Gastrocnemius medialis (tissue), 4 donors: ENCODE data around the gene CDNF. TPM values are rescaled to one million over a fixed set of nuclear protein-coding genes. Genes with fewer than 3 reads are reported as not detected.

Experiments
- ATAC-seq, 2 donors: fragments of 150-250 bp; one replicate each; pipeline ENCODE4 v1.9.1; 2016
- DNase-seq, 2 donors: peaks; one replicate each; pipeline ENCODE4 v3.0.0-alpha.2; 2019
- H3K27ac ChIP-seq, 4 donors: fragments of 200-600 bp; sonication (generic); 1 replicate in 1 of 4; 2 replicates in 3 of 4; pipeline ENCODE4 v1.5.1; 2016 to 2018; ENCODE audit warnings: mild to moderate bottlenecking in 2 of 4, moderate library complexity in 1 of 4
- H3K27me3 ChIP-seq, 3 donors: fragments of 200-600 bp; sonication (generic) in 2 of 3; 1 replicate in 1 of 3; 2 replicates in 2 of 3; pipeline versions ENCODE4 v1.5.1 to v1.6.0; 2016 to 2019; ENCODE audit warnings: mild to moderate bottlenecking in 1 of 3, moderate library complexity in 1 of 3
- H3K36me3 ChIP-seq, 2 donors: fragments of 200-600 bp; sonication (generic) in 1 of 2; one replicate each; pipeline ENCODE4 v1.5.1; 2017 to 2018
- H3K4me1 ChIP-seq, 2 donors: fragments of 200-600 bp; sonication (generic) in 1 of 2; one replicate each; pipeline ENCODE4 v1.5.1; 2016 to 2017; ENCODE audit warnings: mild to moderate bottlenecking in 2 of 2
- H3K4me3 ChIP-seq, 4 donors: fragments of 200-600 bp; sonication (generic) in 3 of 4; 1 replicate in 1 of 4; 2 replicates in 3 of 4; pipeline ENCODE4 v1.5.1; 2016 to 2019; ENCODE audit warnings: mild to moderate bottlenecking in 2 of 4
- H3K9me3 ChIP-seq, 3 donors: fragments of 200-600 bp; sonication (generic) in 2 of 3; 1 replicate in 1 of 3; 2 replicates in 2 of 3; pipeline ENCODE4 v1.5.1; 2016 to 2019
- POLR2A ChIP-seq, 2 donors: fragments of 450-650 bp; IDR thresholded peaks; one replicate each; pipeline ENCODE4 v1.6.1; 2017; ENCODE audit warnings: antibody characterized with exemption in 2 of 2, mild to moderate bottlenecking in 2 of 2, moderate library complexity in 2 of 2
- in situ Hi-C, 4 donors: fragments of 200-750 bp; cut with MboI; loops; one replicate each; pipeline versions ENCODE4 v1.15.0 to v1.8.0; 2017; ENCODE audit warnings: low sequenced_read_pairs in 4 of 4
- intact Hi-C: fragments of 100-400 bp; cut with DNase I; formaldehyde crosslinking; loops from one replicate; pipeline ENCODE4 v1.15.1; 2023; ENCODE audit warnings: low total_unique reads
- total RNA-seq, 4 donors: library from RNA; depleted of rRNA; stranded (reverse); fragments of >200 nt; gene quantifications; one replicate each; pipeline versions ENCODE4 v1.1.0 to v1.2.3, GENCODE V29; 2016
- TF ChIP-seq, protein P1 (sequence below), 5 experiments: fragments of 450-650 bp in 3 of 5; fragments of 200-600 bp in 2 of 5; sonication (generic) in 2 of 5; IDR thresholded peaks in 4 of 5; conservative IDR thresholded peaks in 1 of 5; 1 replicate in 4 of 5; 2 replicates in 1 of 5; pipeline ENCODE4 v1.5.1; 2016 to 2019; ENCODE audit warnings: antibody characterized with exemption in 5 of 5, mild to moderate bottlenecking in 3 of 5, moderate library complexity in 3 of 5

The CDNF gene
- total RNA-seq, 4 donors from 2014 or later, result 8.6 to 18.3 (median 10.9) TPM

DNA sequence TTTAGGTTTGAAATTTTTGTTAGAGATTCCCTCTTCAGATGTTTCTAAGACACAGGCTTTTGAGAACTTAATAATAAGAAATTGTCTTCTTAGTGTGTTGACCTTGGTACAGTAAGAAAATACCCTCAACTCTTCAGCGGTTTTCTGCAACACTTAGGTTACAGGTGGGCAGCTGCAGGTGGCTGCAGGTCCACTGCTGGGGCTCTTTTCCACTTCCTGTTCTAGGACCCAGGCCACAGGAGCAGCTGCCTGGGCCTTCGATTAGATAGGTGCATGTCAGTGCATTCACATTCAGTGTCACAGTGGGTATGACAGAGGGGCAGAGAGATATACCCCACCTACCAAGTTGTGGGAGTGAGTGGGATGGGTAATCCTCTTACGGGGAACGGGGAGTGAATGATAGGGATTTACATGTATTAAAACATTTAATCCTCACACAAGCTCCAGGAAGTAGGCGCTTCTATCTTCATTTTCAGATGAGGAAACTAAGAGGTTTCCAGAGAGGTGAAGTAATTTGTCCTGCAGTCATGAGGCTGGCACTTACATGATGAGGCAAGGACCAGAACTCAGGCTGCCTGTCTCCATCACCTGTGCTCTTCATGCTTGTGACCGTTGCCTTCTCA is 20.6 kb upstream of the CDNF start:
- intact Hi-C loops (no loop called here), in situ Hi-C loops (no loop called here)
- no peaks in the 10 kb centered on the region for H3K9me3 ChIP-seq
- DNase-seq (no peak), ATAC-seq (no peak)
- no peaks in the 10 kb centered on the region for H3K27me3 ChIP-seq
- TF ChIP-seq, protein P1, sequence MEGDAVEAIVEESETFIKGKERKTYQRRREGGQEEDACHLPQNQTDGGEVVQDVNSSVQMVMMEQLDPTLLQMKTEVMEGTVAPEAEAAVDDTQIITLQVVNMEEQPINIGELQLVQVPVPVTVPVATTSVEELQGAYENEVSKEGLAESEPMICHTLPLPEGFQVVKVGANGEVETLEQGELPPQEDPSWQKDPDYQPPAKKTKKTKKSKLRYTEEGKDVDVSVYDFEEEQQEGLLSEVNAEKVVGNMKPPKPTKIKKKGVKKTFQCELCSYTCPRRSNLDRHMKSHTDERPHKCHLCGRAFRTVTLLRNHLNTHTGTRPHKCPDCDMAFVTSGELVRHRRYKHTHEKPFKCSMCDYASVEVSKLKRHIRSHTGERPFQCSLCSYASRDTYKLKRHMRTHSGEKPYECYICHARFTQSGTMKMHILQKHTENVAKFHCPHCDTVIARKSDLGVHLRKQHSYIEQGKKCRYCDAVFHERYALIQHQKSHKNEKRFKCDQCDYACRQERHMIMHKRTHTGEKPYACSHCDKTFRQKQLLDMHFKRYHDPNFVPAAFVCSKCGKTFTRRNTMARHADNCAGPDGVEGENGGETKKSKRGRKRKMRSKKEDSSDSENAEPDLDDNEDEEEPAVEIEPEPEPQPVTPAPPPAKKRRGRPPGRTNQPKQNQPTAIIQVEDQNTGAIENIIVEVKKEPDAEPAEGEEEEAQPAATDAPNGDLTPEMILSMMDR (IDR thresholded peaks at IDR 0.05 in 4 of 5, conservative IDR thresholded peaks at IDR 0.05 in 1 of 5), result no peak
- TF ChIP-seq POLR2A (IDR thresholded peaks at IDR 0.05), result no peak
- no peak overlapping the region for H3K27ac ChIP-seq
- H3K36me3 ChIP-seq, result peaks cover 3 to 13% of the 10 kb centered on the region in 2 donors
- peaks cover 0 to 7% of the 10 kb centered on the region in 2 donors for H3K4me1 ChIP-seq
- H3K4me3 ChIP-seq, result no peak overlapping the region

DNA sequence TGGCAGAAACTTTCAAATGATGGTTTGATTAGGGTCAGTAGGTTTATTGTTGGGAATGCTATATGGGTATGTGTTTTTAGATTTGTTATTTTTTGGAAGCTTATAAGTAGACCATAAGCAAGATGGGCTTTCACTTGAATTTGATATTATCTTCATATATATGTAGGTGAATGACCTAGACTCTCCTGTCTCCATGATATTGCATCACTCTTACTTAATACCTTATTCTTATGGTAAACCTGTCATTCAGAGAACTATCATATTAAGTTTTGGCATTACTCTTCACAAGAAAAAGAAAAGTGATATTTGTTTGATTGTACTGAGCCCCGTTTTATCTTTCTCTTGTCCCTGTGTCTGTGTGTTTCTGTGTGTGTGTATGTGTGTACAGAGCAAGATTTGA is 17.6 kb upstream of the CDNF start:
- intact Hi-C loops, result no loop called here
- in situ Hi-C loops, result no loop called here
- ATAC-seq, result no peak
- TF ChIP-seq, protein P1 (IDR thresholded peaks at IDR 0.05 in 4 of 5, conservative IDR thresholded peaks at IDR 0.05 in 1 of 5), result no peak
- TF ChIP-seq POLR2A (IDR thresholded peaks at IDR 0.05), result no peak
- no peak for DNase-seq
- H3K4me1 ChIP-seq, result peaks cover 0 to 7% of the 10 kb centered on the region in 2 donors
- H3K4me3 ChIP-seq, result no peak overlapping the region
- H3K36me3 ChIP-seq, result peaks cover 3 to 23% of the 10 kb centered on the region in 2 donors
- no peaks in the 10 kb centered on the region for H3K9me3 ChIP-seq
- H3K27ac ChIP-seq, result no peak overlapping the region
- no peaks in the 10 kb centered on the region for H3K27me3 ChIP-seq

DNA sequence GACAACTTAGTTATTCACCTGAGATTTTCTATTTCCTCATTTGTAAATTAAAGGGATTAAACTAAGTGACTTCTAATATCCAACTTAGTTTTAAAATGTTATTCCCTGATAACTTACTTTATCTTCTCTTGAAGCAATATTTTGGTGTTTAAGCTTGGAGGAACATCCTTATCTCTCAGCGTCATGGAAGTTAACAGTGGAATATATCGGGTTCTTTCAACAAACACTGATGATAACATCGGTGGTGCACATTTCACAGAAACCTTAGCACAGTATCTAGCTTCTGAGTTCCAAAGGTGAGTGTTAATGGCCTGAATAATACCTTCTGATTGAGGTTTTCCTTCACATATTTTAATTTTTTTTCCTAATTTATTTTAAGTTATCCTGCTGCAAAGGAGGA is 14.4 kb upstream of the CDNF start:
- peaks cover 3 to 28% of the 10 kb centered on the region in 2 donors for H3K36me3 ChIP-seq
- TF ChIP-seq, protein P1 (IDR thresholded peaks at IDR 0.05 in 4 of 5, conservative IDR thresholded peaks at IDR 0.05 in 1 of 5), result no peak
- no peak for TF ChIP-seq POLR2A (IDR thresholded peaks at IDR 0.05)

DNA sequence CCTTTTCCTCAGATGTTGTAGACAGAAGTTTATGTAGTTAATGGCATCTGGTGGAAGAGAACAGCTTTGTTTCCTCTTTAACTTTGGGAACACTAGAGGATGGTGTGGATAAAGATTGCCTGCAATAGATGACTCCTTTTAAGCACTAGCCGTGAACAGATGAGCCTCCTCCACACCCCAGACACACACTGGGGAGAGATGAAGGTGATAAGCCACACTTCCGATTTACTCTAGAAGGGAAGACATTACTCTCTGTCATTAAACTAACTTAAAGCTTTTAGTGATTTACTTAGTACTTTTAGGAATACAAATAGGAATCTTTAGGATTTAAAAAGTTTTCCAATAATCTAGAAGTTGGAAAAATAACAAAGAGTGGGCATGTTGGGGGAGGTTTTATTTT is 7.1 kb upstream of the CDNF start:
- Histone ChIP-seq H3K9me3 (no peaks in the 10 kb centered on the region), H3K36me3 (peaks cover 0 to 64% of the 10 kb centered on the region in 2 donors), H3K4me1 (peaks cover 0 to 2% of the 10 kb centered on the region in 2 donors), H3K27me3 (no peaks in the 10 kb centered on the region), H3K4me3 (no peak overlapping the region), H3K27ac (no peak overlapping the region)
- no peak for ATAC-seq
- TF ChIP-seq, protein P1 (IDR thresholded peaks at IDR 0.05 in 4 of 5, conservative IDR thresholded peaks at IDR 0.05 in 1 of 5), result no peak
- TF ChIP-seq POLR2A (IDR thresholded peaks at IDR 0.05), result no peak
- intact Hi-C loops (no loop called here), in situ Hi-C loops (loop anchor here in 2 of 4 donors (10.0 to 25.0 kb wide), 3 partner anchors 117 to 250 kb away; partner anchors contain the start of genes RPP38 (in 2 of the 2), ACBD7 (in 1 of the 2), DCLRE1C (in 1 of the 2) and MEIG1 (in 1 of the 2))
- no peak for DNase-seq

More for the DNA sequence above, 14.4 kb upstream of the CDNF start:
- intact Hi-C loops (no loop called here), in situ Hi-C loops (no loop called here)
- no peaks in the 10 kb centered on the region for H3K27me3 ChIP-seq
- ATAC-seq (no peak), DNase-seq (no peak)
- H3K27ac ChIP-seq, result no peak overlapping the region
- no peaks in the 10 kb centered on the region for H3K9me3 ChIP-seq
- peaks cover 0 to 5% of the 10 kb centered on the region in 2 donors for H3K4me1 ChIP-seq
- H3K4me3 ChIP-seq, result no peak overlapping the region
